AG09319 (cell line): Measurements from ENCODE around the gene CACNA1S.

Source experiments
- DNase-seq: peaks from one replicate; pipeline ENCODE4 v3.0.0-alpha.2; 2010; ENCODE audit warnings: low read depth; ENCODE audit errors: extremely low read depth
- TF ChIP-seq, protein P1 (sequence below): IDR thresholded peaks from 2 replicates; pipeline ENCODE4 v1.5.1; 2011; ENCODE audit warnings: low read depth, mild to moderate bottlenecking, inconsistent platforms, low read length, moderate library complexity

Gene CACNA1S

DNA sequence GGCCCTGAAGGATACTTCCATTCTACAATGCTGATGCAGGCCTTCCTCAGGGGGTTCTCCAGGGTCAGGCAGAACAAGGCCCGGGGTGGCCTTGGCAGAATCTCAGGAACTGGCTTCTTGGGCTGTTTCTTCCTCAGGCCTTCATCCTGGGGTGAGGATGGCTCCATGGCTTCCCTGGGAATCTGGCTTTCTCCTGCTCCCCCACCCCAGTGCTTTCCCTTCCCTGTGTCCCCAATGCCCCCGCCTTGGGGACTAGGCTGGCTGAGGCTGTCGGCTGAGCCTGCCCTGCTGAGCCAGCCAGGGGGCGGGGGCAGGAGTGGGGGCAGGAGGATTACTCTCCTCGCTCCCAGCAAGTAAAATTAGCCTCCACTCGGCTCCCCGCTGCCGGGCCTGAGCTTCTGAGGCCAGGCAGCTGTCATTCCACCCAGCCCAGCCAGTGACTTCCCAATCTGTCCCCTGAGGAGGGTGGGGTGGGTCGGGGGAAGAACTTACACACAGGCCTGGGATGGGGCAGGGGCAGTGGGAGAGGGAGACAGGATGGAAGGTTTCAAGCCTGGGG lies at the start of gene CACNA1S:
CACNA1S (minus strand) TSS at position 254 of the 559 bp plus-strand sequence; CDS start at position 167, 87 bp downstream.
- DNase-seq: no peak

DNA sequence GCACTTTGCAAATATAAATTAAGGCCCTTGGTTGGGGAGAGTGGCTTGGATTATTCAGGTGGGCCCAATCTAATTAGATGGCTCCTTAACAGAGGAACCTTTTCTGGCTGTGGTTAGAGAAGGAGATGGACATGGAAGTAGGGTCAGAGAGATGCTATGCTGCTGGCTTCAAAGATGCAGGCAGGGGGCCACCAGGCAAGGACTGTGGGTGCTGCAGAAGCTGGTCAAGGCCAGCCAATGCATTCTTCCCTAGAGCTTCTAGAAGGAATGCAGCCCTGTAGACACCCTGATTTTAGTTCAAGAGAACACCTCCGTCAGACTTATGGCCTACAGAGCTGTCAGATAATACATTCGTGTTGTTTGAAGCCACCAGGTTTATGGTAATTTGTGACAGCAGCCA lies 45.7 kb upstream of the CACNA1S start:
- TF ChIP-seq, protein P1, sequence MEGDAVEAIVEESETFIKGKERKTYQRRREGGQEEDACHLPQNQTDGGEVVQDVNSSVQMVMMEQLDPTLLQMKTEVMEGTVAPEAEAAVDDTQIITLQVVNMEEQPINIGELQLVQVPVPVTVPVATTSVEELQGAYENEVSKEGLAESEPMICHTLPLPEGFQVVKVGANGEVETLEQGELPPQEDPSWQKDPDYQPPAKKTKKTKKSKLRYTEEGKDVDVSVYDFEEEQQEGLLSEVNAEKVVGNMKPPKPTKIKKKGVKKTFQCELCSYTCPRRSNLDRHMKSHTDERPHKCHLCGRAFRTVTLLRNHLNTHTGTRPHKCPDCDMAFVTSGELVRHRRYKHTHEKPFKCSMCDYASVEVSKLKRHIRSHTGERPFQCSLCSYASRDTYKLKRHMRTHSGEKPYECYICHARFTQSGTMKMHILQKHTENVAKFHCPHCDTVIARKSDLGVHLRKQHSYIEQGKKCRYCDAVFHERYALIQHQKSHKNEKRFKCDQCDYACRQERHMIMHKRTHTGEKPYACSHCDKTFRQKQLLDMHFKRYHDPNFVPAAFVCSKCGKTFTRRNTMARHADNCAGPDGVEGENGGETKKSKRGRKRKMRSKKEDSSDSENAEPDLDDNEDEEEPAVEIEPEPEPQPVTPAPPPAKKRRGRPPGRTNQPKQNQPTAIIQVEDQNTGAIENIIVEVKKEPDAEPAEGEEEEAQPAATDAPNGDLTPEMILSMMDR: no peak
- DNase-seq: no peak

More for the DNA sequence above, at the start of gene CACNA1S:
- TF ChIP-seq, protein P1: no peak

DNA sequence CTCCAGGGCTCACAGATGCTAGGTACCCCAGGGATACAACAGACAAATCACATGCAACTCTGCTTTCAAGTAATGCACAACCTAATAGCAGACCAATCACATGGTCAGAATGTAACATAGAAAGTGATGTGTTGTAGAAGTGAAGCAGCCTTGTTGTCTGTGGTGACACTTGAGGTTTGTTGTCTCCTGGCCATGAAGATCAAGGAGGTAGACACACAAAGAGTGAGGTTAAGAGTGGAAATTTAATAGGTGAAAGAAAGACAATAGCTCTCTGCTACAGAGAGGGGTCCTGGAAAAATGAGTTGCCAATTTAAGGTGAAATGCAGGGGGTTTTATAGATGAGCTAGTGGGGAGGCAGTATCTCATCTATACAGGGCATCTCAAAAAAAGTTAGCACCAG lies 44.6 kb upstream of the CACNA1S start:
- no peak for DNase-seq
- TF ChIP-seq, protein P1: no peak

DNA sequence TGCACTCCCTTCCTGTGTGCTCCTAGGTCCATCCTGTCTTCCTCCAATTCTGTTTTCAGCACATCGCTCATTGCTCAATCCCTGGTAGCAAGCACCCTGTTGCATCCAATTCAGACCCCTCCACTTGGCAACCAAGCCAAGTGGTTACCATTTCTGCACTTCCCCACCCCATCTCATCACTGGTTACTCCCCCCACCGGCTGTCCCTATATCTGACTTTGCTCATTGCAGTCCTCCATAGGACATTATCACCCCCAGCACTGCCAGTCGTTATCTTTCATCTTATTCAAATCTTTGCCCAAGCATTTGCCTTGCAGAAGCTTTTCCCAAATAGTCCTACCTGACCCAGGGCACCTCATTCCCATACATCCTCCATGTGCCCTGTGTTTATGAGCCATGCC lies 44.1 kb upstream of the CACNA1S start:
- no peak for DNase-seq
- TF ChIP-seq, protein P1: no peak

DNA sequence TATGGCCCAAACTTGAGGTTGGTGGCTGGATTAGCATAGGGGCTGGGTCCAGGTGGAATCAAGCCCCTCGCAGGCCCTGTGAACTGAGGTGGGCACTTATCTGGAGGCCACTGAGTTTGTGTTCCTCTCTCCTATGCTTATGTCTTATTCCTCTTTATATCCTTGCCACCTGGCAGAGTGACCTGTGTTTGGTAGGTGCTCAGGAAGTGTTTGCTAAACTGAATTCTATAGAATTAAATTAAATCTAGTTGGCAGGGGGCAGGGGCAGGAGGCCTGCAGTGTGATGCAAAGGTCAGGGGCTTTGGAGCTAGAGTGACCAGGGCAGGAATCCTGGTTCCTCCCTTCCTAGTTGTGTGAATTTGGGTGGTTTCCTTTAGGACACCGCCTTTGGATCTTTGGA lies 43.1 kb upstream of the CACNA1S start:
- TF ChIP-seq, protein P1: no peak
- DNase-seq: no peak

DNA sequence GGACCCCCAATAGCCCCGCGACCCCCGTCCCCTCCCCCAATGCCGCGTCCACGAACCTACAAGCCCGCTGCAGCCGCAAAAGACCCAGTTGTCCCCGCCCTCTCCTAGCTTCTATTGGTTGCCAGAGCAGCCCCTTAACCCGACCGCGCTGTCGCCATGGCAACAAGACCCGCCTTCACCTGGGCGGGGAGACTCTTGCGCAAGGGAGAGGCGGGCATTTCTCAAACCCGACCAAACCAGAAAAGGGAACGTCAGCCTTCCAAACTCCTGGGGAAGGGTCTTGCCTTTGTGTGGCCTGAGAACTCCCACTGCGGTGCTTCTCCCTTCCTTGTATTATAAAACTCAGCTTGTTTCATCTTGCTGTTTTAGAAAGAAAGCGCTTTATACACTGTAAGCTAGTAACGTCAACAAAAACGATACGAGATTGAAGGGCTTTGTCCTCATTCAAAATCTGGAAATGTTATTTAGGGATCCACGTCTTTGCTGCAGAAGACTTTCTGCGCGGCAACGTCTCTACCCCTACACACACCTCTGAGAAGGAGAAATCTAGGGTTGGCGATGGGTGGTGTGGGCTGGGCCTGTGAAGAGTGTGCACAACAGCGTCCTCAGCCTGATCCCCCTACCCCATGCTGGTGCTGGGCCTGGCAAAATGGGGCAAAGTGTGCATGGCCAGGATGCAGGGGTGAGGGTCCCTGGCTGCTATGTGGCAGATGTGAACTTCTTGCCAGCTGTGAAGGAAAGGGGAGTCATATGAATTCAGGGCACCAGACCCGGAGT lies 42.4 kb upstream of the CACNA1S start, which contains the start of gene TMEM9:
TMEM9 (minus strand) TSS at position 86 of the 777 bp plus-strand sequence. CDS start 551 bp downstream, outside the sequence.
- DNase-seq: peak; percentile 91
- TF ChIP-seq, protein P1: no peak
